GM12878 (cell line): ENCODE measurements around the gene ITSN2. TPM values are rescaled to one million over a fixed set of nuclear protein-coding genes. Genes with fewer than 3 reads are reported as not detected.

ENCODE experiments used
- ATAC-seq: fragments of 200-7000 bp; cut with Tn5 transposase; 3 replicates; pipeline ENCODE4 v1.9.1; 2020; ENCODE audit warnings: mild to moderate bottlenecking, moderate library complexity
- BruUV-seq: library from RNA; stranded (reverse); fragments of 400-500 nt; replicated peaks from 2 replicates; lab custom pipeline; 2021; lab: Mats Ljungman, UMichigan
- CTCF ChIA-PET: fragments of 300-600 bp; sonication (Branson Sonifier 250); formaldehyde crosslinking; extraction: SDS; loops from one replicate; lab custom pipeline; 2021; ENCODE audit warnings: inconsistent platforms; lab: Yijun Ruan, JAX
- POLR2A ChIA-PET: fragments of 350-600 bp; formaldehyde crosslinking; extraction: SDS; loops from one replicate; lab custom pipeline; 2021; ENCODE audit warnings: inconsistent platforms; lab: Charles Lee
- RAD21 ChIA-PET: fragments of 300-600 bp; sonication (Branson Sonifier 250); formaldehyde crosslinking; loops from one replicate; lab custom pipeline; 2023; ENCODE audit warnings: antibody characterized with exemption; ENCODE audit not compliant: unreplicated experiment; lab: Charles Lee
- SMC1A ChIA-PET: fragments of 300-600 bp; sonication (Branson Sonifier 250); formaldehyde crosslinking; loops from one replicate; lab custom pipeline; 2023; ENCODE audit not compliant: unreplicated experiment, uncharacterized antibody; lab: Charles Lee
- DNase-seq: peaks from one replicate; pipeline ENCODE4 v3.0.0-alpha.2; 2011; ENCODE audit warnings: low read depth, low spot score
- FAIRE-seq: peaks from 3 replicates; lab custom pipeline; 2011; peaks lifted over from hg19 to GRCh38; lab: Jason Lieb, UNC
- H2AFZ ChIP-seq: 2 replicates; pipeline ENCODE4 v1.6.0; 2011; ENCODE audit warnings: low read depth, low read length, control low read depth; ENCODE audit not compliant: control insufficient read depth
- H3K27ac ChIP-seq: 2 replicates; pipeline ENCODE4 v1.5.1; 2011; ENCODE audit warnings: control low read depth; ENCODE audit not compliant: control insufficient read depth, insufficient read depth
- H3K27me3 ChIP-seq, 2 experiments: replicated peaks in 1 of 2; 2 replicates each; pipeline versions ENCODE4 v1.6.0 to v1.6.1; 2011; ENCODE audit warnings: low read length in 1 of 2; ENCODE audit not compliant: control insufficient read depth in 2 of 2, insufficient read depth in 2 of 2
- H3K36me3 ChIP-seq, 2 experiments: 2 replicates each; pipeline ENCODE4 v1.5.1; 2011; ENCODE audit warnings: low read length in 1 of 2; ENCODE audit not compliant: control insufficient read depth in 2 of 2, insufficient read depth in 2 of 2
- H3K4me1 ChIP-seq: 2 replicates; pipeline ENCODE4 v1.6.1; 2011; ENCODE audit warnings: mild to moderate bottlenecking, low read length, moderate library complexity, mixed read lengths; ENCODE audit not compliant: control insufficient read depth, insufficient read depth
- H3K4me2 ChIP-seq: 2 replicates; pipeline ENCODE4 v1.6.0; 2011; ENCODE audit warnings: control low read depth; ENCODE audit not compliant: control insufficient read depth, insufficient read depth
- H3K4me3 ChIP-seq: fragments of 200-600 bp; sonication (generic); 2 replicates; pipeline ENCODE4 v1.5.1; 2016
- H3K79me2 ChIP-seq: 2 replicates; pipeline ENCODE4 v1.6.0; 2011; ENCODE audit warnings: low read length; ENCODE audit not compliant: control insufficient read depth, insufficient read depth
- H3K9ac ChIP-seq: 2 replicates; pipeline ENCODE4 v1.8.0; 2011; ENCODE audit warnings: low read length, control low read depth, mixed read lengths; ENCODE audit not compliant: control insufficient read depth, insufficient read depth
- H3K9me3 ChIP-seq: replicated peaks from 3 replicates; pipeline ENCODE4 v1.5.1; 2011; ENCODE audit warnings: mild to moderate bottlenecking, low read length; ENCODE audit not compliant: control insufficient read depth, insufficient read depth
- H4K20me1 ChIP-seq: 2 replicates; pipeline ENCODE4 v1.6.0; 2011; ENCODE audit not compliant: control insufficient read depth, insufficient read depth
- CREB1 ChIP-seq: IDR thresholded peaks from 2 replicates; pipeline ENCODE4 v1.6.1; 2012; ENCODE audit warnings: low read depth, mild to moderate bottlenecking, inconsistent platforms
- FOXK2 ChIP-seq: fragments of 450-650 bp; IDR thresholded peaks from 2 replicates; pipeline ENCODE4 v1.6.1; 2017; ENCODE audit warnings: mild to moderate bottlenecking, moderate library complexity
- MYB ChIP-seq: fragments of 150-350 bp; IDR thresholded peaks from 2 replicates; pipeline ENCODE4 v1.6.1; 2014; ENCODE audit warnings: mild to moderate bottlenecking, low read depth, low read length, borderline replicate concordance
- NFIC ChIP-seq: IDR thresholded peaks from 2 replicates; pipeline ENCODE4 v1.6.1; 2012; ENCODE audit warnings: low read depth, mild to moderate bottlenecking, inconsistent platforms, low read length, moderate library complexity
- POLR2AphosphoS2 ChIP-seq: IDR thresholded peaks from 2 replicates; pipeline ENCODE4 v1.6.1; 2011; ENCODE audit warnings: low read depth, mild to moderate bottlenecking, low read length, improper control_type of control experiment, moderate library complexity
- RELA ChIP-seq: fragments of 450-650 bp; IDR thresholded peaks from 2 replicates; pipeline ENCODE4 v1.8.0; 2014; ENCODE audit warnings: borderline replicate concordance; ENCODE audit not compliant: partially characterized antibody
- SREBF1 ChIP-seq: IDR thresholded peaks from 2 replicates; pipeline ENCODE4 v1.6.1; 2012; ENCODE audit warnings: mild to moderate bottlenecking, low read length
- ZNF207 ChIP-seq: fragments of 450-650 bp; IDR thresholded peaks from 2 replicates; pipeline ENCODE4 v1.6.1; 2014; ENCODE audit warnings: antibody characterized with exemption, mild to moderate bottlenecking, borderline replicate concordance
- ZNF24 ChIP-seq: fragments of 450-650 bp; IDR thresholded peaks from 2 replicates; pipeline ENCODE4 v1.6.1; 2017; ENCODE audit warnings: antibody characterized with exemption, mild to moderate bottlenecking
- WGBS: methylation state at CpG from one replicate; pipeline ENCODE4 v1.1.6; 2016; ENCODE audit warnings: low lambda C conversion rate; ENCODE audit not compliant: insufficient replicate concordance, insufficient coverage; ENCODE audit errors: missing lambda C conversion rate; 5-methylcytosine and 5-hydroxymethylcytosine counted together
- in situ Hi-C: fragments of 300-500 bp; cut with MboI; formaldehyde crosslinking; loops from 9 replicates; pipeline ENCODE4 v1.14.3; 2018; ENCODE audit warnings: mixed read lengths
- intact Hi-C: fragments of 100-400 bp; cut with micrococcal nuclease; formaldehyde crosslinking; loops from one replicate; pipeline ENCODE4 v1.14.2; 2022; ENCODE audit not compliant: unreplicated experiment
- polyA plus RNA-seq, 11 experiments: library from polyadenylated mRNA; depleted of rRNA in 4 of 11; unstranded in 6 of 11; stranded (reverse) in 5 of 11; fragments of >200 nt; fragmentation: Nextera tagmentation in 4 of 11; fragmentation: Illumina TruSeq in 1 of 11; extraction: Ambion mirVana in 4 of 11; extraction: Trizol in 1 of 11; gene quantifications; 1 replicate in 1 of 11; 2 replicates in 10 of 11; pipeline versions ENCODE4 v1.2.1 to v1.2.3, GENCODE V29; 2011 to 2016; ENCODE audit warnings: inconsistent platforms in 2 of 11, missing spikeins in 2 of 11, low read depth in 1 of 11
- total RNA-seq, 4 experiments: library from RNA; depleted of rRNA in 3 of 4; stranded (reverse); fragments of >200 nt in 3 of 4; fragmentation: Illumina TruSeq in 1 of 4; extraction: Trizol in 1 of 4; gene quantifications; 2 replicates each; pipeline versions ENCODE4 v1.2.1 to v1.2.3, GENCODE V29; 2013 to 2021
- TF ChIP-seq, protein P1 (sequence below): fragments of 450-650 bp; IDR thresholded peaks from 2 replicates; pipeline ENCODE4 v1.6.1; 2016; ENCODE audit warnings: mild to moderate bottlenecking
- TF ChIP-seq, protein P2 (sequence below): fragments of 450-650 bp; IDR thresholded peaks from 2 replicates; pipeline ENCODE4 v1.6.1; 2017; ENCODE audit warnings: mild to moderate bottlenecking
- TF ChIP-seq, protein P3 (sequence below): fragments of 450-650 bp; IDR thresholded peaks from 2 replicates; pipeline ENCODE4 v1.6.1; 2014; ENCODE audit warnings: mild to moderate bottlenecking
- TF ChIP-seq, protein P4 (sequence below): IDR thresholded peaks from 2 replicates; pipeline ENCODE4 v1.6.1; 2012; ENCODE audit warnings: low read depth, low read length, improper control_type of control experiment

Gene ITSN2
- total and polyA plus RNA-seq, 10 of the 15 experiments (the other 5 are each of a cell fraction or from before 2014, with no cell fraction given) = 20.5 to 80.0 (median 54.7) TPM

DNA sequence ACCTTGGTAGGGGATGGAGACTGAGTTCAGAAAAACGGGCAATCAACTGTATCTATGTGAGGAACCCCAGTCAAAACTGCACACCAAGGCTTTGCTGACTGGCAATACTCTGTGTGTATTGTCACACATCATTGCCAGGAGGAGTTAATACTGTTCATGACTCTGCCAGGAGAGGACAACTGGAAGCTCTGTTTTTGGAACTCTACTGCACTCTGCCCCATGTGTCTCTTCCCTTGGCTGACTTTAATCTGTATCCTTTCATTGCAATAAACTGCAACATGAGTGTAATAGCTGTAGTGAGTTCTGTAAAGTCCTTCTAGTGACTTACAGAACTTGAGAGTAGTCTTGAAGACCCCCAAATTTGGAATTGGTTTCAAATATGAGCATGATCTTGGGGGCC lies 113.2 kb downstream of the ITSN2 start:
- Histone ChIP-seq H3K4me2 (no peak overlapping the region), H3K36me3 (peaks cover 6 to 22% of the 10 kb centered on the region in 2 experiments), H3K9ac (no peak overlapping the region), H4K20me1 (no peaks in the 10 kb centered on the region), H3K4me1 (no peaks in the 10 kb centered on the region), H2AFZ (no peak overlapping the region), H3K79me2 (no peaks in the 10 kb centered on the region), H3K27me3 (no peaks in the 10 kb centered on the region), H3K27ac (no peak overlapping the region), H3K4me3 (no peak overlapping the region), H3K9me3 (no peaks in the 10 kb centered on the region)
- FAIRE-seq (no peak), DNase-seq (no peak), ATAC-seq (no peak)
- ChIA-PET POLR2A (interaction anchor here (0.6 kb wide), 1 partner anchor 155 kb away, joined by 3 read pairs; no protein-coding TSS in a partner anchor), SMC1A (interaction anchor here (1.2 to 1.5 kb wide), 3 partner anchors 9 to 23 kb away, joined by 3 to 5 read pairs (median 3); no protein-coding TSS in a partner anchor), RAD21 (no interaction called here), CTCF (interaction anchor here (1.2 to 1.5 kb wide), 3 partner anchors 29 to 164 kb away, joined by 3 read pairs; no protein-coding TSS in a partner anchor)
- BruUV-seq = no TSS peak
- TF ChIP-seq ZNF24 = no peak
- no peak for TF ChIP-seq ZNF207
- TF ChIP-seq POLR2AphosphoS2 = no peak
- TF ChIP-seq, protein P1, sequence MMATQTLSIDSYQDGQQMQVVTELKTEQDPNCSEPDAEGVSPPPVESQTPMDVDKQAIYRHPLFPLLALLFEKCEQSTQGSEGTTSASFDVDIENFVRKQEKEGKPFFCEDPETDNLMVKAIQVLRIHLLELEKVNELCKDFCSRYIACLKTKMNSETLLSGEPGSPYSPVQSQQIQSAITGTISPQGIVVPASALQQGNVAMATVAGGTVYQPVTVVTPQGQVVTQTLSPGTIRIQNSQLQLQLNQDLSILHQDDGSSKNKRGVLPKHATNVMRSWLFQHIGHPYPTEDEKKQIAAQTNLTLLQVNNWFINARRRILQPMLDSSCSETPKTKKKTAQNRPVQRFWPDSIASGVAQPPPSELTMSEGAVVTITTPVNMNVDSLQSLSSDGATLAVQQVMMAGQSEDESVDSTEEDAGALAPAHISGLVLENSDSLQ = no peak
- TF ChIP-seq, protein P2, sequence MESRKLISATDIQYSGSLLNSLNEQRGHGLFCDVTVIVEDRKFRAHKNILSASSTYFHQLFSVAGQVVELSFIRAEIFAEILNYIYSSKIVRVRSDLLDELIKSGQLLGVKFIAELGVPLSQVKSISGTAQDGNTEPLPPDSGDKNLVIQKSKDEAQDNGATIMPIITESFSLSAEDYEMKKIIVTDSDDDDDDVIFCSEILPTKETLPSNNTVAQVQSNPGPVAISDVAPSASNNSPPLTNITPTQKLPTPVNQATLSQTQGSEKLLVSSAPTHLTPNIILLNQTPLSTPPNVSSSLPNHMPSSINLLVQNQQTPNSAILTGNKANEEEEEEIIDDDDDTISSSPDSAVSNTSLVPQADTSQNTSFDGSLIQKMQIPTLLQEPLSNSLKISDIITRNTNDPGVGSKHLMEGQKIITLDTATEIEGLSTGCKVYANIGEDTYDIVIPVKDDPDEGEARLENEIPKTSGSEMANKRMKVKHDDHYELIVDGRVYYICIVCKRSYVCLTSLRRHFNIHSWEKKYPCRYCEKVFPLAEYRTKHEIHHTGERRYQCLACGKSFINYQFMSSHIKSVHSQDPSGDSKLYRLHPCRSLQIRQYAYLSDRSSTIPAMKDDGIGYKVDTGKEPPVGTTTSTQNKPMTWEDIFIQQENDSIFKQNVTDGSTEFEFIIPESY = no peak
- TF ChIP-seq, protein P3, sequence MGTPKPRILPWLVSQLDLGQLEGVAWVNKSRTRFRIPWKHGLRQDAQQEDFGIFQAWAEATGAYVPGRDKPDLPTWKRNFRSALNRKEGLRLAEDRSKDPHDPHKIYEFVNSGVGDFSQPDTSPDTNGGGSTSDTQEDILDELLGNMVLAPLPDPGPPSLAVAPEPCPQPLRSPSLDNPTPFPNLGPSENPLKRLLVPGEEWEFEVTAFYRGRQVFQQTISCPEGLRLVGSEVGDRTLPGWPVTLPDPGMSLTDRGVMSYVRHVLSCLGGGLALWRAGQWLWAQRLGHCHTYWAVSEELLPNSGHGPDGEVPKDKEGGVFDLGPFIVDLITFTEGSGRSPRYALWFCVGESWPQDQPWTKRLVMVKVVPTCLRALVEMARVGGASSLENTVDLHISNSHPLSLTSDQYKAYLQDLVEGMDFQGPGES = no peak
- no peak for TF ChIP-seq NFIC
- no peak for TF ChIP-seq CREB1
- TF ChIP-seq FOXK2 = no peak
- no peak for TF ChIP-seq SREBF1
- no peak for TF ChIP-seq MYB
- no peak for TF ChIP-seq RELA
- TF ChIP-seq, protein P4, sequence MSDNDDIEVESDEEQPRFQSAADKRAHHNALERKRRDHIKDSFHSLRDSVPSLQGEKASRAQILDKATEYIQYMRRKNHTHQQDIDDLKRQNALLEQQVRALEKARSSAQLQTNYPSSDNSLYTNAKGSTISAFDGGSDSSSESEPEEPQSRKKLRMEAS = no peak
- WGBS = 92% methylated on average over 1 of the region's 1 CpG
- in situ Hi-C loops = no loop called here
- intact Hi-C loops = no loop called here
